Posterior vena cava (tissue), 2 donors: ENCODE data around the gene NCAPD2. TPM values are rescaled to one million over a fixed set of nuclear protein-coding genes. Genes with fewer than 3 reads are reported as not detected.
"Not testable (repeated sequence)": the region's sequence is repeated elsewhere in the genome, so short reads cannot be mapped to it uniquely, and the experiment has no call there.

Experiments used
- DNase-seq: peaks from one replicate; pipeline ENCODE4 v3.0.0-alpha.2; 2020; ENCODE audit warnings: low spot score
- intact Hi-C, 2 donors: fragments of 100-400 bp; cut with DNase I; formaldehyde crosslinking; loops; one replicate each; pipeline versions ENCODE4 v1.14.1 to v1.14.2; 2022 to 2023
- total RNA-seq, 2 donors: library from RNA; stranded (reverse); fragmentation: NEBNext Ultra II Directional; extraction: Animal tissue kit (Norgen Biotek cat#: 25700); gene quantifications; one replicate each; pipeline ENCODE4 v1.2.1, GENCODE V29; 2021
- donor health status: DM: yes; HTN: yes; CAD: no.
- donor health status: DM: yes; HTN: yes; CAD: no.

Gene NCAPD2
- total RNA-seq, 2 donors from 2014 or later = 14.4 to 16.3 TPM

DNA sequence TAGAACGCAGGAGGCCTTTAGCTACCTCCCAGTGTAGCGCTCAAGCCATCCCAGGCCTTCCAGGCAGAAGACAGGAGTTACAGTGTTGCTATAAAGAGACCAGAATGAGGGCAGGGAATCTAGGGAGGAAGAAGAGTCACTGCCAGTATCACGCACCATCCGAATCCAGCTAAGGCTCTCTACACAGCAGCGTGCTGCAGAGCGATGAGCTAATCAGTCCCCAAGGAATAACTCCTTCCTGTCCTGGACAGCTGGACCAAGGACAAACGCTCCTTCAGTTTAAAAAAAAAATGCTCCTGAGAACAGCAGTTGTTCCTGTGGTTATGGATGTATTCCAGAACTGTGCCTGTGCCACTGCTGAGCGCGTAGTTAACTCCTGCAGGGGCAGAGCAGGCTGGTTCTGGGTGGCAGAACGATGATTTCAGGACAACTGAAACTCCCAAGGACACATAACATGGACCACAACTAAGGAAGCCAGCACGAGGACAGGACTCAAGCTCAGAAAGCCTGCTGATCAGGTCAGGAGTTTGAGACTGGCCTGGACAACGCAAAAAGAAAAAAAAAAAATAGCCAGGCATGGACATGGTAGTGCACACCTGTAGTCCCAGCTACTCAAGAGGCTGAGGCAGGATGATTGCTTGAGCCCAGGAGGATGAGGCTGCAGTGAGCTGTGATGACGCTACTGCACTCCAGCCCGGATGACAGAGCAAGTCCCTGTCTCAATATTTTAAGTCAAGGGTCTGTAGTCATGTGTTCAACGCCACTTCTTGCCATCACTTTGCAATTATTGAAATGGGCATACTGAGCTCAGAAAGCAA is 59.4 kb downstream of the NCAPD2 start:
- no peak for DNase-seq
- intact Hi-C loops = no loop called here

DNA sequence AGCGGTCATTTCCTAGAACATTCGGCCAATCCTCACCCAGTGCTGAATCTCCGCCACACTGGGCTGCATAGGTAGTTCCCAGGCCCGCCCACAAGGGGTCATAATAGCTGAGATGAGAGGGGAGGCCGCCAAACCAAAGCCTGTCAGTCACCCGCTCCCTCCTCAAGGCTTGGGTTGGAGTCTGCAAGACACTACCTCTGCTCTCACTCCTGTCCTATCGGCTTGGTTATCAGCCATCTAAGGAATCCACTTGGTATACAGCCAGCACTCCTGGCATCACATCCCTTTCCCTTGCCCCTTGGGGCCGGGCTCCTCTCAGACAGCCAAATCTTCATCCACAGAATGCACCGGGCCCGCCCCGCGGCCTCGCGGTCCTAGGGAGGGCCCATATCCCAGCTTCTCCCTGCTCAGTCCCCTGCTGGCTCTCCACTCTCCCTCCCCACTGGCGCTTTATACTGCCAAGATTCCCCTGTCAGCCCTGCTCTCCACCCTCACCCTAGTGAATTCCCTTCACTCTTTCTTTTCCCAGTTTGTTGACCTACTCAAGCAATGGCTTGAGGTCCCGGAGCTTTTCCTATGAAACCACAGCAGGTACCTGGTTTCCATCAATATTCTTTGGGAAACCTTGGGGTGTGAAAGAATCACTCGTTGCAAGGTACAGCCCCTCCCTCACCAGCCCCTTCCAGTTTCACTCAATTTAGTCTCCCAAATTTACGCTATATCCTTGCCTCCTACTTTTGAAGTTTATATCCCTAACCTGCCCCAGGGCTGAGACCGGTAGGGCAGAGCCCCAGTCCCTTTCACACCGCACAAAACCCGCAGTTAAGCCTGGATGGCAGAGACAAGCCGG is 60.5 kb downstream of the NCAPD2 start:
- intact Hi-C loops = no loop called here
- peak; percentile 89 for DNase-seq

DNA sequence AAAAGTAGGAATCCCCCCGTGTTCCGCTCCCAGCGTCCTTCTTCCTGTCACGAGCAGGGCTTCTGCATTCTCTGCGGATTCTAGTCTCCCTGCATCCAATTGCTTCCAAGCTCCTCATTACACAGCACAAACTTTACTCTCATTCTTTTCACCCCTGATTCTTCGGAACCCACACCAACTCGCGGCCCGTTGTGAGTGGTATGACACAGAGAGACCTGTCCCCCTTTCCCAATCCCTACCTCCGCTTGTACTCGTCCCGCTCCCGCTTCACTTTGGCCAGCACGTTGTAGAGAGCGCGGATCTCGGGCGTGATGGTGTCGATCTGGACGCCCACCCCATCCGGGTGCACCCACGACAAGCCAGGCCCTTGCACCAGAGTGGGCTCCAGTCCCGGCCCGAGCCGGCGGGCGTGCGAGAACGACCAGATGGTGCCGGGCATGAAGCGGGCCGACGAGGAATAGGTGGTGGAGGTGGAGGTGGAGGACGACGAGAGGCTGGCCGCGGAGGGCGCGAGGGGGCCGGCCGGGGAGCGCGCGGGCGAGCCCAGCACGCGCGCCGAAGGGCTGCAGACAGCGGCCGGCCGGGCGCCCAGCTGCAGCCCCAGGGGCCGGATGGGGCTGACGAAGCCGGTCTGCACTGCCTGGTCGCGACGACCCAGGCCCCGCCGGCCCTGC is 61.3 kb downstream of the NCAPD2 start:
- no peak for DNase-seq
- intact Hi-C loops = no loop called here

- intact Hi-C loops, DNase-seq: not testable (repeated sequence)
These were observed 62.6 kb downstream of the NCAPD2 start for GRCh38 chr12:6556496-6556817.

- intact Hi-C loops = no loop called here
- no peak for DNase-seq
These were observed 63.0 kb downstream of the NCAPD2 start for GRCh38 chr12:6556857-6557256.

GRCh38 chr12:6558014-6558760 is 64.3 kb downstream of the NCAPD2 start:
- DNase-seq, intact Hi-C loops: not testable (repeated sequence)

DNA sequence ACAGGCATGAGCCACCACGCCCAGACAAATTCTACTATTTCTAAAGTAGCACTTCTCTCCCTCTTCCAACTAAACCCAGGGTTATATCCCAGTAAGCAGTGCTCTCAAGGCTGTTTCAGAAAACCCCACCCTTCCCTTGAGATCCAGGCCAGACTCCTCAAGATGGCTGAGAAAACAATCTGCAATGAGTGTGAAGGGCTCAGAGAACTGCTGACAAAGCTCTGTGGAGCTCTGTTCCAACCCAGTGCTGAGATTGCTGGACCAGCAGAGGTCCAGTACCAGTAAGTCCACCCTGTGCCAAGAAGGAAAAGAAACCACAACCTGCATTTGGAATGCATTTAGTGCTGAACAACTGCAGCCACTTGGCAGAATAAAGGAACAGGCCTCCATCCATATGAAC is 65.6 kb downstream of the NCAPD2 start:
- no peak for DNase-seq
- intact Hi-C loops = no loop called here

GRCh38 chr12:6560501-6561205 is 66.8 kb downstream of the NCAPD2 start:
- intact Hi-C loops = loop anchor here (5.0 to 10.0 kb wide), 2 partner anchors 37 to 84 kb away; partner anchors contain the start of gene ACRBP (in 1 of the 2)
- DNase-seq = no peak

- DNase-seq = no peak
- intact Hi-C loops = loop anchor here (1.0 to 10.0 kb wide), 3 partner anchors 34 to 82 kb away; partner anchors contain the start of gene ACRBP (in 1 of the 2)
These were observed 69.0 kb downstream of the NCAPD2 start for GRCh38 chr12:6562881-6563280.

DNA sequence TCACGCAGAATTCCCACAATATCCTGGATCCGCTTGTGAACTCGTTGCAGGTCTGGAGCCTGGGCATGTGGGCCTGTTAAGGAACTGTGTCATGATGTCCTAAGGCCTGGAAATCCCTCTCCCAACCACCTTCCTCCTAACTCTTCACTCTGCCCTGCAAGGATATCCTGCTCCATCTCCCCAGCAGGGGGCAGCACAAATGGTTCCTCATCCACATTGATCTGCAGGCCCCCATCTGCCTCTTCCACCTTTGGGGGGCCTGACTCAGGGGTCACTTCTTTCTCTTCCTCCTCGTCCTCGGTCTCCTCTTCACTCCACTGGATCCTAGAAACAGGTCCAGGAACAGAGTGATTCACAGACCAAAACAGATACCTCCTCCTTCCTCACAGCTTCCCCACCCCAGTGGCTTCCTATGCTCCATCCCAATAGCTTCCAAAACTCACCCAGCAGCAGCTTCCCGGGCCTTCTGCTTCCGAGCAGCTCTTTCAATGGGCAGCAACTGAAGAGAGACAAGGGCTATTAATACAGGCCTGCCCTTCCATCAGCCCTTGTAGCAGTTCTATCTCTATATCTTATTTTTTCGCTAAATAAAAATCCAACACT is 69.6 kb downstream of the NCAPD2 start:
- DNase-seq = no peak
- intact Hi-C loops = loop anchor here (5.0 to 10.0 kb wide), 2 partner anchors 34 to 81 kb away; partner anchors contain the start of gene ACRBP (in 1 of the 2)

DNA sequence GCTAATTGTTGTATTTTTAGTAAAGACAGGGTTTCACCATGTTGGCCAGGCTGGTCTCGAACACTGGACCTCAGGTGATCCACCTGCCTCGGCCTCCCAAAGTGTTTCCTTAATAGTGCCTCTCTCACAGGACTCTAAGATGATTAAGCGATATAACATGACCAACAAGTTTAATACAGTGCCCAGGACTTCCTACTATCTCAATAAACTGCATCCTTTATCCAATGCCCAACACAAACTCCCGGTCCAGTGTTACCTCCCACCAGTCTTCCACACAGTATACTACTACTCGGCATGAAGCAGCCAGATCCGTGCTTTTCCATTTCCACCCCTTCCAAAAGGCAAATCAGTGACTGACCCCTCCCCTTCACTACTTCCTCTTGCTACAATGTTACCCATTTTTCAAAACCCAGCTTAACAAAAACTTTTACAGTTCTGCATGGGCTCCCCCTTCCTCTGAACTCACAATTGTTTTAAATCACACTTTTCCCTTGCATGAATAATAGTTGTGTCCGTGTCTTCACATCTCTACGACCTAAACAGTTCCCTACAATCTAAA is 73.3 kb downstream of the NCAPD2 start:
- intact Hi-C loops = loop anchor here in 1 of 2 donors (10.0 kb wide), 1 partner anchor 78 kb away; the partner anchor contains the start of gene ACRBP
- no peak for DNase-seq

DNA sequence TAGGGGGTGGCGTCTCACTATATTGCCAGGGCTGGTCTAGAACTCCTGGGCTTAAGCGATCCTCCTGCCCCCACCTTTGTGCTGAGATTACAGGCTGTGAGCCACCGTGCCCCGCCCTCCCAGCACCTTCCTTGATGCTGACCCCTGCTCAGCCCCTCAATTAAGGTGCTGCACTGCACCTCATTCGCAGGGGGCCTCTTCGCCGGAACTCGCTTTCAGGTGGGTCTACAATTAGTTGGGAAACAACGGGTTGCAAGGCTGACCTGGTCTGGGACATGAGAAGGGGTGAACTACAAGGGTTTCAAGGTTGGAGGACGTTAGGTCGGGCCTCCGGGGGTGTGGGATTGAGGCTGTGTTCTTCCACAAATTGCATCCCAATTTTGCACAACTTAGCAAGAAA is 75.4 kb downstream of the NCAPD2 start:
- intact Hi-C loops = loop anchor here in 1 of 2 donors (10.0 kb wide), 1 partner anchor 75 kb away; the partner anchor contains the start of gene ACRBP
- DNase-seq = peak; percentile 68

DNA sequence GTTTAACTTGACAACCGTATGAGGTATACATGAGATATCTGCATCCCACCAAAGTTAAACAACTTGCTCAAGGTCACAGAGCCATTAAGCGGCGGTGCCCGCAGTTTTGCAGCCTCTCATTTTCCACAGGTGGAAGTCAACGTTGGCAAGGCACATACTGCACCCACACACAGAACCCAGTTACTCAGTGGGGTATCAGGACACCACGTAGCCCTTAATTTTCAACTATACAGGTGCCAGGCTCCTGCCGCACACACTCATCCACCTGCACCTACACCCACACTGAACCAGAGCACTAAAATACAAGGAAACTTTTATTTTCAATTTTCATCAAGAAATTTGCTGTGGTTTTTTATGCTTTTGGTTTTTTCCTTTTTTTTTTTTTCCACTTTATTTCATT is 75.9 kb downstream of the NCAPD2 start:
- peak; percentile 14 for DNase-seq
- intact Hi-C loops = loop anchor here in 1 of 2 donors (10.0 kb wide), 1 partner anchor 75 kb away; the partner anchor contains the start of gene ACRBP

DNA sequence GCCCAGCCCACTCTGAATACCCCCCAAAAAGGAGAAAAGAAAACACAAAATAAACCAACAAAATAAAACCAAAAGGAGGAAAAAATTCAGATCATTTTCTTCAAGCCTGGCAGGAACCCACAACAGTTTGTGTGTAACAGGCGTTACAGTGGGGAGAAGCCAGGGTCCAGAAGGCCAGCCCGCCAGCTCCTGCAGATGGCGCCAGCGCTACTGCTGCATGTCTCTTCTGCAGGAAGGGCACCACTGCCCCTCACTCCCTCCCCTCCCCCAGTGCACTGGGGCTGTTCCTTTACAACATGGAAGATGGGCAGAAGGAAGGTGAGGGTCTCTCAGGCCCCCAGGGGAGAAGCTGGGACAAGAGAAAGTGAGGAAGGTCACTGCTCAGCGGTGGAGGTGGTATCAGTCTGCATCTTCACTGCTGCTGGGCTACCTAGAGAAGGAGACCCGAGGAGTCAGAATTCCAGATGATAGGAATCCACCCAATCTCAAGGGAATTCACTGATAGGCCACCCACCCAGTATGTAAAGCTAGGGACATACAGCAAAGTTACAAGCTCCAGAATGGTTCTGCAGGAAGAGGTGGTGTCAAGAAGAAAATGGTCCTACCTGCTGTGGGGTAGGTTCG is 76.5 kb downstream of the NCAPD2 start:
- intact Hi-C loops = no loop called here
- DNase-seq = peak; percentile 85

- intact Hi-C loops = no loop called here
- peak; percentile 43 for DNase-seq
These were observed 79.1 kb downstream of the NCAPD2 start for GRCh38 chr12:6573001-6573400.

- intact Hi-C loops = no loop called here
- peak; percentile 4 for DNase-seq
These were observed 80.8 kb downstream of the NCAPD2 start for GRCh38 chr12:6574576-6575295.
